Spleen (tissue), 13 donors: ENCODE measurements around the gene ISG20. TPM values are rescaled to one million over a fixed set of nuclear protein-coding genes. Genes with fewer than 3 reads are reported as not detected.

Experiments
- DNase-seq: peaks from one replicate; pipeline ENCODE4 v3.0.0-alpha.2; 2020
- H3K27ac ChIP-seq, 8 donors: fragments of 200-600 bp; sonication (generic) in 7 of 8; 1 replicate in 4 of 8; 2 replicates in 4 of 8; pipeline versions ENCODE4 v1.5.0 to v1.8.0; 2016 to 2021; ENCODE audit warnings: inconsistent platforms in 4 of 8, mild to moderate bottlenecking in 4 of 8, moderate library complexity in 1 of 8
- H3K27me3 ChIP-seq, 7 donors: fragments of 200-600 bp; sonication (generic) in 6 of 7; replicated peaks in 1 of 7; 1 replicate in 4 of 7; 2 replicates in 3 of 7; pipeline versions ENCODE4 v1.5.0 to v1.8.0; 2016 to 2021; ENCODE audit warnings: inconsistent platforms in 3 of 7, mild to moderate bottlenecking in 1 of 7
- H3K36me3 ChIP-seq, 6 donors: fragments of 200-600 bp; sonication (generic) in 5 of 6; 1 replicate in 4 of 6; 2 replicates in 2 of 6; pipeline versions ENCODE4 v1.5.0 to v1.8.0; 2016 to 2021; ENCODE audit warnings: inconsistent platforms in 2 of 6
- H3K4me1 ChIP-seq, 6 donors: fragments of 200-600 bp; sonication (generic) in 5 of 6; 1 replicate in 3 of 6; 2 replicates in 3 of 6; pipeline versions ENCODE4 v1.5.0 to v1.8.0; 2016 to 2021; ENCODE audit warnings: inconsistent platforms in 3 of 6
- H3K4me3 ChIP-seq, 8 donors: fragments of 200-600 bp; sonication (generic) in 7 of 8; 1 replicate in 4 of 8; 2 replicates in 4 of 8; pipeline versions ENCODE4 v1.5.0 to v1.8.0; 2016 to 2021; ENCODE audit warnings: inconsistent platforms in 4 of 8, mild to moderate bottlenecking in 4 of 8, moderate library complexity in 2 of 8
- H3K9me3 ChIP-seq, 8 donors: fragments of 200-600 bp; sonication (generic) in 7 of 8; 1 replicate in 4 of 8; 2 replicates in 4 of 8; pipeline versions ENCODE4 v1.5.0 to v1.8.0; 2016 to 2021; ENCODE audit warnings: inconsistent platforms in 4 of 8
- CTCF ChIP-seq, 11 experiments: fragments of 200-600 bp in 7 of 11; fragments of 450-650 bp in 4 of 11; sonication (generic) in 4 of 11; IDR thresholded peaks in 8 of 11; conservative IDR thresholded peaks in 3 of 11; 1 replicate in 7 of 11; 2 replicates in 4 of 11; pipeline versions ENCODE4 v1.4.0 to v1.8.0; 2016 to 2021; ENCODE audit warnings: antibody characterized with exemption in 11 of 11, inconsistent platforms in 4 of 11, mild to moderate bottlenecking in 1 of 11
- POLR2A ChIP-seq, 3 donors: fragments of 450-650 bp; IDR thresholded peaks; one replicate each; pipeline ENCODE4 v1.5.1; 2017; ENCODE audit warnings: antibody characterized with exemption in 3 of 3, mild to moderate bottlenecking in 1 of 3
- POLR2AphosphoS5 ChIP-seq, 3 donors: sonication (generic); formaldehyde crosslinking; IDR thresholded peaks; one replicate each; pipeline ENCODE4 v1.5.1; 2017; ENCODE audit warnings: antibody characterized with exemption in 3 of 3
- WGBS, 5 donors: extraction: QIAGEN DNeasy Blood & Tissue Kit in 3 of 5; methylation state at CpG; one replicate each; pipeline versions ENCODE4 v1.1.5 to v1.1.7; 2013 to 2018; 5-methylcytosine and 5-hydroxymethylcytosine counted together
- intact Hi-C: fragments of 100-400 bp; cut with DNase I; formaldehyde crosslinking; loops from one replicate; pipeline ENCODE4 v1.15.0; 2023; ENCODE audit warnings: low total_unique reads
- long read RNA-seq, 2 donors: transcript quantifications; one replicate each; lab custom pipeline, GENCODE V29; 2026
- polyA plus RNA-seq, 3 donors: library from polyadenylated mRNA; stranded (reverse); fragments of 200-250 nt; gene quantifications; one replicate each; pipeline ENCODE4 v1.2.1, GENCODE V29; 2013
- total RNA-seq, 7 donors: library from RNA; depleted of rRNA in 3 of 7; stranded (reverse); fragments of >200 nt in 3 of 7; fragmentation: NEBNext Ultra II Directional in 4 of 7; extraction: Animal tissue kit (Norgen Biotek cat#: 25700) in 4 of 7; gene quantifications; one replicate each; pipeline versions ENCODE4 v1.1.0 to v1.2.1, GENCODE V29; 2016 to 2021
- donor health status: healthy with polysubstance abuse.
- donor health status: DM: no; HTN: no; CAD: no; lungs with moderate emphysema.
- donor health status: DM: no; HTN: no; CAD: no.
- donor health status: Bipolar disorder and iron deficiency.
- donor health status: healthy.
- donor health status: DM: no; HTN: no; CAD: no.
- donor health status: DM: yes; HTN: yes; CAD: no.

ISG20 gene
- total RNA-seq (100 to 1,000 TPM in 5 of 7 donors, 10 to 100 TPM in 2; 70.5 to 171 (median 127) TPM), polyA plus RNA-seq (100 to 1,000 TPM; 142 to 365 (median 198) TPM)
- long read RNA-seq, donor 1, full-length matches to known transcripts, result 7 of 7 reads
- long read RNA-seq, donor 1, partial matches to known transcripts, result 0 of 7 reads
- long read RNA-seq, donor 1, other reads (novel, unspliced or antisense), result 0 of 7 reads
- long read RNA-seq, donor 2, partial matches to known transcripts, result 0 of 3 reads
- long read RNA-seq, donor 2, other reads (novel, unspliced or antisense), result 0 of 3 reads

DNA sequence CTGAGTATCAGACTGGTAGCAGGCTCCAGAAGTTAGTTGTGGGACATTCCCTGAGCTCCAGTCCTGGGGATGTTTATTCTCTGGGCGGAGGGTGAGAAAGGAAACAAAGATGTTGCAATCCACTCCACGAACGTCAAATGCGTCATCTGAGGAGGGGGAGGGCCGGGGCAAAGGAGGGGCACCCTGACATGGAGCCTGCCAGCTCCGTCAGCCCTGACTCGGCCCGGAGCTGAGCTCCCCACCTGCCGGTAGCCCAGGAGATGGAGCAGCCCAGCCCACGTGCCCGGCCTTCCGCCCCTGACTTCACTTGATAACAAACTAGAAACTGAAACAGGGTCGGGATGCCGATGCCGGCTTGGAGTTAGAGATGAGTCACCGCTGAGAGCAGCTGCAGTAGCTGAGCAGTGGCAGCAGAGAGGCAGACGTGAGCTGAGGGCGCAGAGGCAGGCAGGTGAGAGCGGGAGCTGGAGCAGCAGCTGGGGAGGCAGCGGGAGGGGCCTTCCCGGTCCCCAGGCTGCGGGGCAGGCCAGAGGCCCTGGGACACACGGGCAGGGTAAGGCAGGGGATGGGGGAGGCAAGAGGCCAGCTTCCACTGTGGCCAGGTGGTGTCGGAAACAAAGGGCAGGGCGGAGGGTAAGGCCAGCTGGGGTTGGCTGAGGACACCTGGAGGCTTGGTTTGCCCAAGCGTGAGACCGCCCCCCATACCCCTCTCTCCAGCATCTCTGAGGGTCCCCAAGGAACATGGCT lies at the start of gene ISG20:
TSS of gene ISG20 (plus strand) at position 391 of the 747 bp plus-strand sequence. CDS start at position 742, 351 bp downstream.
- DNase-seq, result peak; percentile 99
- Histone ChIP-seq H3K4me1 (peaks cover 41 to 97% (median 94%) of the 10 kb centered on the region in 6 donors), H3K36me3 (peaks cover 0 to 34% (median 1%) of the 10 kb centered on the region in 6 donors), H3K4me3 (peak within 1 kb of the TSS; percentile 27 to 76 (median 46)), H3K27ac (peak within 1 kb of the TSS; percentile 93 to 99 (median 96)), H3K9me3 (no peaks in the 10 kb centered on the region), H3K27me3 (no peaks in the 10 kb centered on the region)
- intact Hi-C loops, result no loop called here
- peak; percentile 95 to 98 (median 95) for TF ChIP-seq POLR2A (IDR thresholded peaks at IDR 0.05)
- peak; percentile 98 to 100 (median 100) for TF ChIP-seq POLR2AphosphoS5 (IDR thresholded peaks at IDR 0.05)
- peak in 10 of 11 experiments; percentile 41 to 88 (median 72) for TF ChIP-seq CTCF (IDR thresholded peaks at IDR 0.05 in 8 of 11, conservative IDR thresholded peaks at IDR 0.05 in 3 of 11)
- 2 to 11% (median 7%) methylated on average over 23 to 27 of the region's 27 CpGs for WGBS, 5 donors

DNA sequence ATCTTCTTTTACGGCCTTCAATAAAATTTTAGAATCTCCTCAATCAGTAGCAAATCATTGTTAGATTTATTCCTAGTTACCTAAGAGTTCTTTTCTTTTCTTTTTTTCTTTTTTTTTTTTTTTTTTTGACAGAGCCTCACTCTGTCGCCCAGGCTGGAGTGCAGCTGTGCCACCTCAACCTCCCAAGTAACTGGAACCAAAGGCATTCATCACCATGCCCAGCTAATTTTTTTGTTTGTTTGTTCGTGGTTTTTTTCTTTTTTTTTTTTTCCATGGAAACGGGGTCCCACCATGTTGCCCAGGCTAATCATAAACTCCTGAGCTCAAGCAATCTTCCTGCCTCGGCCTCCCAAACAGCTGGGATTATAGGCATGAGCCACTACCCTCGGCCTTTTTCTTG lies 48.1 kb upstream of the ISG20 start:
- Histone ChIP-seq H3K4me3 (no peak overlapping the region), H3K27me3 (no peaks in the 10 kb centered on the region), H3K9me3 (no peaks in the 10 kb centered on the region), H3K27ac (no peak overlapping the region), H3K36me3 (no peaks in the 10 kb centered on the region), H3K4me1 (no peaks in the 10 kb centered on the region)
- 77 to 91% (median 85%) methylated on average over 6 of the region's 6 CpGs for WGBS, 5 donors
- DNase-seq, result no peak
- intact Hi-C loops, result no loop called here
- TF ChIP-seq POLR2A (IDR thresholded peaks at IDR 0.05), result no peak
- TF ChIP-seq CTCF (IDR thresholded peaks at IDR 0.05 in 8 of 11, conservative IDR thresholded peaks at IDR 0.05 in 3 of 11), result no peak
- no peak for TF ChIP-seq POLR2AphosphoS5 (IDR thresholded peaks at IDR 0.05)

- H3K27me3 ChIP-seq, result no peaks in the 10 kb centered on the region
- TF ChIP-seq POLR2A (IDR thresholded peaks at IDR 0.05), result no peak
- TF ChIP-seq CTCF (IDR thresholded peaks at IDR 0.05 in 8 of 11, conservative IDR thresholded peaks at IDR 0.05 in 3 of 11), result no peak
- TF ChIP-seq POLR2AphosphoS5 (IDR thresholded peaks at IDR 0.05), result no peak
- intact Hi-C loops, result no loop called here
- H3K27ac ChIP-seq, result no peak overlapping the region
- H3K4me3 ChIP-seq, result no peak overlapping the region
- DNase-seq, result no peak
- no peaks in the 10 kb centered on the region for H3K36me3 ChIP-seq
- H3K4me1 ChIP-seq, result no peaks in the 10 kb centered on the region
- no peaks in the 10 kb centered on the region for H3K9me3 ChIP-seq
Measured at GRCh38 chr15:88591384-88591783, 47.4 kb upstream of the ISG20 start.

GRCh38 chr15:88603885-88604284 lies 34.9 kb upstream of the ISG20 start:
- Histone ChIP-seq H3K36me3 (no peaks in the 10 kb centered on the region), H3K27ac (no peak overlapping the region), H3K4me1 (peaks cover 7 to 21% (median 18%) of the 10 kb centered on the region in 6 donors), H3K4me3 (no peak overlapping the region), H3K27me3 (peaks cover 11 to 66% (median 42%) of the 10 kb centered on the region in 7 donors), H3K9me3 (no peaks in the 10 kb centered on the region)
- no peak for DNase-seq
- WGBS, 5 donors, result 11 to 17% (median 14%) methylated on average over 14 of the region's 14 CpGs
- intact Hi-C loops, result no loop called here
- TF ChIP-seq CTCF (IDR thresholded peaks at IDR 0.05 in 8 of 11, conservative IDR thresholded peaks at IDR 0.05 in 3 of 11) (no peak), POLR2AphosphoS5 (IDR thresholded peaks at IDR 0.05) (no peak), POLR2A (IDR thresholded peaks at IDR 0.05) (no peak)
